ENCODE data around the gene LSM14B. TPM values are rescaled to one million over a fixed set of nuclear protein-coding genes. Genes with fewer than 3 reads are reported as not detected.

The LSM14B gene
- polyA plus RNA-seq, 4 donors = 50.3 to 65.3 (median 59.7) TPM

DNA sequence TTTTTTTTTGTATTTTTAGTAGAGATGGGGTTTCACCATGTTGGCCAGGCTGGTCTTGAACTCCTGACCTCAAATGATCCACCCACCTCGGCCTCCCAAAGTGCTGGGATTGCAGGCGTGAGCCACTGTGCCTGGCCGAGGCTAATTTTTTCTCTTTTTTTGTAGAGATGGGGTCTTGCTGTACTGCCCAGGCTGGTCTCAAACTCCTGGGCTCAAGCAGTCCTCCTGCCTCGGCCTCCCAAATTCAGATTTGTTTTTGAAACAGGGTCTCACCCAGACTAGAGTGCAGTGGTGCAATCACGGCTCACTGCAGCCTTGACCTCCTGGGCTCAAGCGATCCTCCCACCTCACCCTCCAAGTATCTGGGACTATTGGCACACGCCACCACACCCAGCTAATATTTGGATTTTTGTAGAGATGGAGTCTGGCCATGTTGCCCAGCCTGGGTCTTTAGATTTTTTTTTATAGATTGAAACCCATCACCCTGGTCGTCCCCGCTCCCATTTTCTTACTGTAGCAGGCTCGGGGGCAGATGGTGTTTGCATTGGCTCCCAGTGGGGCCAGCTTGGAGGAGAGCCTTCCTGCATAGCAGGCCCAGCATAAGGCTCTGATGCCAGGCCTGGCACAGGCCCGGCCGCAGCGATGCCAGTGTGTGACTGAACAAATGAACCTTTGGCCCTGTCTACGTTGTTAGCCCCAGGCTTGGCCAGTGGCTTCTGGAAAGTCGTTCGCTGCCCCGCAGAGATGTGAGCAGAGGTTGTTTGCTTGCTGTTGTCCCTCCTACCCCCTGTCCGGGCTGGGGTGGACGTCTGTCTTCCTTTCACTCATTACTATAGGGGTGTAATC lies 56.3 kb downstream of the LSM14B start:
- DNase-seq (ENCODE audit: low read depth in 4 of 4, low spot score in 2 of 4) = no peak

DNA sequence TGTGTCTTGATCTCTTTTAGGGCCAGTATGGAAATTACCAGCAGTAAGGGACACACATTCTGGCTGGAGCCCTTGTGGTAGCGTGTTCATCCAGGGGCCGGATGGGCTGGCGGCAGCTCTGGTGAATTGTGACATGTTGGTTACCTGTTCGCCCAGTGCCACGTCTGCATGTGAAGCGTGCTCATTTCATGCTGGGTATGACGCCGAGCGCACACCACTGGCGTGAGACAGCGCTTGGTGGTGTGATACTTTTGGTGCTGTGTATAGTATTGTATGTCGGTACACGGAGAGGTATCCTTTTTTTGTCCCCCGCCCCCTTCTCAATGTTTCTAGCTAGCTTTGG lies 56.9 kb downstream of the LSM14B start:
- DNase-seq (ENCODE audit: low read depth in 4 of 4, low spot score in 2 of 4) = no peak

DNA sequence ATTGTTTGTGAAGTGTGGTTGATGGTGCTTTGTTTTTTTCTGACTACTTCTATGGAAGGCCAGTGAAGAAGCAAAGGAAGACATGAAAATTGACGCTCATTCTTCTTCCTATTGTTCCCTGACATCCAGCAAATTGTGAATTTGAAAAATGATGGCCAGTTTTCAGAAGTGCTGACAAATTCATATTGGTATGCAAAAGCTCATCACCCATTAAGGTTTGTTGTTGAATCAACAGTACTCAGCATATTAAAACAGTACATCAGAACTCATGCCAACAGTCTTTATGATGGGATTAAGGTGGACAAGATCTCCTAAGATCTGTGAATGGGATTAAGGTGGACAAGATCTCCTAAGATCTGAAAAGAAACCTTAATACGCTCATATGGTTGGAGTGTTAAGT lies 59.5 kb downstream of the LSM14B start:
- no peak for DNase-seq (ENCODE audit: low read depth in 4 of 4, low spot score in 2 of 4)

DNA sequence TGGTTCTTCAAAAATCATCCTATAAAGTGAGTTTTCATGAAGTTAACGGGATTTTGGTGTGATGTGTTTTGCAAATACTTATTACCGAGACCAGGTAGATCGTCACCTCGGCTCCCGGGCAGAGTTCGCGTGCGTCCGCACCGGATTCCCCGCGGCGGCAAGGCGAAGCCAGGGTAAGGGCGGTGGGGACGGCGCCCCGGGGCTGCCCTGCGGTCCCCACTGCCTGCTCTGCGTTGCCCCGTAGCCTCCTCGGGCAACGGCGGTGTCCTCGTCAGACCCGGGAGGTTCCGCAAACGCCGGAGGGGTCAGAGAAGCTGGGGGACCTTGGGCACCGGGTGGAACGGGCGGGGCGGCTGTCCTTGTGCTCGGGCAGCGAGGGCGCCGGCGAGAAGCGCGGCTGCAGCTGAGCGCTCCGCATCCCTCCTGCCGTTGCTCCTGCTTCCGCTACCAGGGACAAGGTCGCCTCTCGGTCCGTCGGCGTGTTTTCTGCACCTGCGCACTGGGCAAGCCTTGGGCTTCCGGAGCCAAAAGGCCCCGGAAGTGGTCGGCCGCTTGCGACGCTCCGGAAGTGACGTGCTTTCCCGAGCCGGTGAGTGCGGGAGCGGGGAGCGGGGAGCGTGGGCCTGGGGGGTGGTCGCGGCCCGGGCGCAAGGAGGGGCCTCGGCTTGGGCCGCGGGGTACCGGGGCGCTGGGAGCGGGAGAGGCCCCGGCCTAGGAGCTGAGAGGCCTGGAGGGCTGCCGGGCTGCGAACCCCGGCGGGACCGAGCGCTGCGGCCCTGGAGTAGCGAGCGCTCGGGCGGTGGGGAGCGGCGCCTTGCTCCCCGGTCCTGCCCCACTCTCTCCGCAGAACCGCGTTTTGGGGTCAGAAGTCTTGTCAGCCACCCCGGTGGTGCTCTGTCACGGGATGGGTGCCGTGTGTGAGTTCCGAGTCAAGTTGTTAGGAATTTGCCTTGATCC lies 60.5 kb downstream of the LSM14B start, which contains the start of gene MTG2:
TSS of gene MTG2 (plus strand) at position 560 of the 957 bp plus-strand sequence. CDS start 10,393 bp downstream, outside the sequence.
- DNase-seq (ENCODE audit: low read depth in 4 of 4, low spot score in 2 of 4) = peak; percentile 64 to 94 (median 86)

DNA sequence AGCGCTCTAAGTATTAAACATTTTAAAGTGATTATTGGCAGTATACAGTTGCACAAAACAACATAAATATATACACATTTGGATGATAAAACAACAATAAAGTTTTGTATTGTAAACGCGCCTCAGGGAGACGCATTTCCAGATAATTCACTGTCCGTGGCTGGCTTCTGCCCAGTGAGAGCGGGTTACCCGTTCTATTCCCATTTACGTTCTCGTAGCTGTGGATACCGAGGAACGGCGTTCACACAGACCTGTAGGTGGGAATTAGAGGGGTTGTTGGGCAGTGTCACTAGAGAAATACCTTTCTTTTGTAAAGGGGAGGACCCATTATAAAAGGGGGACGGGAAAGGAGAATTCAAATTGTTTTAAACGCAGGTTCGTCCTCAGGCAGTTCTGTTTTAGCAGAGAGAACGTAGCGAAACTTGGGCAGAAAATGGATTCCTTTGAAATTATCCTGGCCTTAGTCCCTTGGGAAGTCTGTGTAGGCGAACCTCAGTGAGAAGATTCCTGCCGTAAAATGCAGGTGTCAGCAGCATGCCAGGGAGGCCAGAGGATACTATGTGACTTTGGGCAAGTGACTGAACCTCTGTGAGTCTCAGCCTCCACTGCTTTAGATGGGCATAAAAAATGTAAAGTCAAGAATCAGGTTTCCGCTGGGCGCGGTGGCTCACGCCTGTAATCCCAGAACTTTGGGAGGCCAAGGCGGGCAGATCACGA lies 61.3 kb downstream of the LSM14B start:
- DNase-seq (ENCODE audit: low read depth in 4 of 4, low spot score in 2 of 4) = no peak

Other genes with a start within 250 kb of the LSM14B start
- 10 to 100 TPM; 14.1 to 28.7 (median 20.1) TPM for gene TAF4, start 56.6 kb upstream of the LSM14B start, polyA plus RNA-seq (ENCODE audit: insufficient read length in 4 of 4)
- 100 to 1,000 TPM; 182 to 221 (median 190) TPM for gene PSMA7, start 20.9 kb downstream of the LSM14B start, polyA plus RNA-seq (ENCODE audit: insufficient read length in 4 of 4)
- 10 to 100 TPM; 15.5 to 27.8 (median 21.2) TPM for gene SS18L1, start 21.3 kb downstream of the LSM14B start, polyA plus RNA-seq (ENCODE audit: insufficient read length in 4 of 4)
- 10 to 100 TPM; 30.6 to 45.6 (median 36.7) TPM for gene MTG2, start 60.6 kb downstream of the LSM14B start, polyA plus RNA-seq (ENCODE audit: insufficient read length in 4 of 4)
- under 1 TPM in 3 of 4 donors, not detected in 1; 0.08 to 0.21 (median 0.14) TPM for gene HRH3, start 97.8 kb downstream of the LSM14B start, polyA plus RNA-seq (ENCODE audit: insufficient read length in 4 of 4)
- 10 to 100 TPM; 26.7 to 41.5 (median 34.8) TPM for gene OSBPL2, start 116.0 kb downstream of the LSM14B start, polyA plus RNA-seq (ENCODE audit: insufficient read length in 4 of 4)
- gene ADRM1, start 180.5 kb downstream of the LSM14B start, polyA plus RNA-seq (ENCODE audit: insufficient read length in 4 of 4) = 10 to 100 TPM; 44.0 to 74.9 (median 62.5) TPM
- 100 to 1,000 TPM in 3 of 4 donors, 10 to 100 TPM in 1; 70.5 to 201 (median 146) TPM for gene LAMA5, start 244.8 kb downstream of the LSM14B start, polyA plus RNA-seq (ENCODE audit: insufficient read length in 4 of 4)

Measured in left renal cortex interstitium (tissue), 4 donors.